ENCODE results near the gene SAMMSON. TPM values are rescaled to one million over a fixed set of nuclear protein-coding genes. Genes with fewer than 3 reads are reported as not detected.
A peak's percentile ranks its signal among the peaks of the same experiment; 100 is the strongest.

SAMMSON gene
- total RNA-seq, 2 donors from 2014 or later, result 0.42 TPM; not detected in 1

DNA sequence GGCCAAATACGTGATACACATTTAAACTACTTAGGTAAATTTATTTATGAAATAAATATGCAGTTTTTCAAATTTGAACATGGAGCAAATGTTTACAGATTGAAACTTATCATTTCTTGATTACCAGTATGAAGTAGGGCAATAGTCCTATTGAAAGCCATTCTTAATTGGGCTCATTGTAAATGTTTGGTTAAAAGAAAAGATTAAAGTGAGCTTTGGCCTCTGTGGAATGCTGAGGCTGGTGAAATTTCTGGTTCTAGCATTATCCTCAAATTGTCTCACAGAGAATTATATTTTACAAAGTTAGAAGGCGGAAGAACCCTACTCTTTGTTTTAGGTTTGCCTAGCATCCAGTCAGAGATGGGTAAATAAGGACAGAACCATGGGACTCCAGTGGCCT, 73.2 kb downstream of the SAMMSON start:
- peaks cover 4% of the 10 kb centered on the region for H3K9me3 Mint-ChIP-seq
- H3K27me3 Mint-ChIP-seq (ENCODE audit: insufficient read depth), result no peaks in the 10 kb centered on the region
- peaks cover 13% of the 10 kb centered on the region for H3K4me1 ChIP-seq (ENCODE audit: control insufficient read depth, insufficient read depth, low read length)
- H3K4me3 ChIP-seq (ENCODE audit: low read length), result peak overlapping the region; percentile 75
- H3K4me1 Mint-ChIP-seq, result peaks cover 55% of the 10 kb centered on the region
- WGBS, 2 experiments (ENCODE audit: insufficient coverage in 1 of 2, insufficient read length in 1 of 2), result 86% methylated on average over 1 of the region's 2 CpGs; no CpG with 5 or more reads in 1 of the 2 experiments
- peaks cover 6% of the 10 kb centered on the region for H3K9me3 ChIP-seq (ENCODE audit: control insufficient read depth, low read length)
- H3K27ac Mint-ChIP-seq, result no peak overlapping the region
- no peak for DNase-seq
- H3K36me3 Mint-ChIP-seq (ENCODE audit: low read depth), result peaks cover 2% of the 10 kb centered on the region
- no peaks in the 10 kb centered on the region for H3K27me3 ChIP-seq (ENCODE audit: control insufficient read depth, insufficient read depth, low read length, poor library complexity, severe bottlenecking)
- no peak overlapping the region for H3K27ac ChIP-seq (ENCODE audit: low read depth, low read length)
- H3K36me3 ChIP-seq (ENCODE audit: control insufficient read depth, insufficient read depth, low read length), result no peaks in the 10 kb centered on the region
- no peak overlapping the region for H3K4me3 Mint-ChIP-seq
- H3K9ac ChIP-seq (ENCODE audit: extremely low read depth, low read length, poor library complexity, severe bottlenecking), result no peak overlapping the region
- TF ChIP-seq, protein P1, sequence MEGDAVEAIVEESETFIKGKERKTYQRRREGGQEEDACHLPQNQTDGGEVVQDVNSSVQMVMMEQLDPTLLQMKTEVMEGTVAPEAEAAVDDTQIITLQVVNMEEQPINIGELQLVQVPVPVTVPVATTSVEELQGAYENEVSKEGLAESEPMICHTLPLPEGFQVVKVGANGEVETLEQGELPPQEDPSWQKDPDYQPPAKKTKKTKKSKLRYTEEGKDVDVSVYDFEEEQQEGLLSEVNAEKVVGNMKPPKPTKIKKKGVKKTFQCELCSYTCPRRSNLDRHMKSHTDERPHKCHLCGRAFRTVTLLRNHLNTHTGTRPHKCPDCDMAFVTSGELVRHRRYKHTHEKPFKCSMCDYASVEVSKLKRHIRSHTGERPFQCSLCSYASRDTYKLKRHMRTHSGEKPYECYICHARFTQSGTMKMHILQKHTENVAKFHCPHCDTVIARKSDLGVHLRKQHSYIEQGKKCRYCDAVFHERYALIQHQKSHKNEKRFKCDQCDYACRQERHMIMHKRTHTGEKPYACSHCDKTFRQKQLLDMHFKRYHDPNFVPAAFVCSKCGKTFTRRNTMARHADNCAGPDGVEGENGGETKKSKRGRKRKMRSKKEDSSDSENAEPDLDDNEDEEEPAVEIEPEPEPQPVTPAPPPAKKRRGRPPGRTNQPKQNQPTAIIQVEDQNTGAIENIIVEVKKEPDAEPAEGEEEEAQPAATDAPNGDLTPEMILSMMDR (conservative IDR thresholded peaks at IDR 0.05), result no peak

DNA sequence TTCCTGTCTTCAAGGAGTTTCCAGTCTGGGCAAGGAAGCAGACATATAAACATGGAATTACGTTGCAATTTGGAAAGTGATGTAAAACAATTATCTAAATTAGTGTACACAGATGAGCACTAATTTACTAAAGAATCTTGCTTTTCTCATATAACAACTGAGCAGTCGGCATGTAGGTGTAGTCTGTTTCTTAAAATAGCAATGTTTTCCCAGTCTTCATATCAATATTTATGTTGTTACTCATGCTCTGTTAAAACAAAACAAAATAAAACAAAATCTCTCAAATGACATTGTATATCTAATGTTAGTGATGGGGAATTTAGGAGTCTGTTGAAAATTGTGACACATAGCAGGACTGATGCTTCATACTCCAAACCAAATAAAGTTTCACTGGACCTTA, 75.6 kb downstream of the SAMMSON start:
- Histone ChIP-seq H3K4me1 (ENCODE audit: control insufficient read depth, insufficient read depth, low read length) (peaks cover 13% of the 10 kb centered on the region), H3K27me3 (ENCODE audit: control insufficient read depth, insufficient read depth, low read length, poor library complexity, severe bottlenecking) (no peaks in the 10 kb centered on the region), H3K9ac (ENCODE audit: extremely low read depth, low read length, poor library complexity, severe bottlenecking) (no peak overlapping the region), H3K27ac (ENCODE audit: low read depth, low read length) (no peak overlapping the region), H3K9me3 (ENCODE audit: control insufficient read depth, low read length) (peaks cover 14% of the 10 kb centered on the region), H3K4me3 (ENCODE audit: low read length) (no peak overlapping the region), H3K36me3 (ENCODE audit: control insufficient read depth, insufficient read depth, low read length) (no peaks in the 10 kb centered on the region)
- no peak for DNase-seq
- TF ChIP-seq, protein P1 (conservative IDR thresholded peaks at IDR 0.05), result no peak
- H3K4me1 Mint-ChIP-seq, result peaks cover 43% of the 10 kb centered on the region
- WGBS, 2 experiments (ENCODE audit: insufficient coverage in 1 of 2, insufficient read length in 1 of 2), result 95% methylated on average over 2 of the region's 2 CpGs; no CpG with 5 or more reads in 1 of the 2 experiments
- H3K27ac Mint-ChIP-seq, result no peak overlapping the region
- H3K36me3 Mint-ChIP-seq (ENCODE audit: low read depth), result peaks cover 9% of the 10 kb centered on the region
- H3K27me3 Mint-ChIP-seq (ENCODE audit: insufficient read depth), result no peaks in the 10 kb centered on the region
- peaks cover 14% of the 10 kb centered on the region for H3K9me3 Mint-ChIP-seq
- H3K4me3 Mint-ChIP-seq, result no peak overlapping the region

DNA sequence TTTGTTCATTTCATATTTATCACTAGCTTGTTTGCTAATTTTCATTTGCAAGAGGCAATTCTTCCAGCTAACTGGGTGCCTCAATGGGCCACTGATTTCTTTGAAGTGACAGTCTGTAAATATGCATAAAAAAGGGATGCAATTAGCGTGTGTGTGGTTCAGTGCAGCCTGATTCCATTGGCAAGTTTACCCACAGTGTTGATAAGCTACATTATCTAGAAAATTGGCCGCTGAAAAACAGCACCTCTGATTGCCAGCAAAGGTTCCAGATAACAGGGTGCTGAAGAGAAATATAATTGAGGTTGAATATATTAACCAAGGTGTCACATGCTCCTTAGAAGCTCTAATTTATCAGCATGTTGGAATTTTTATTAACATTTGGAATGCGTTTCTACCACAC, 76.9 kb downstream of the SAMMSON start:
- no peaks in the 10 kb centered on the region for H3K36me3 ChIP-seq (ENCODE audit: control insufficient read depth, insufficient read depth, low read length)
- DNase-seq, result no peak
- no peak overlapping the region for H3K27ac ChIP-seq (ENCODE audit: low read depth, low read length)
- WGBS, 2 experiments (ENCODE audit: insufficient coverage in 1 of 2, insufficient read length in 1 of 2), result 36 to 53% methylated on average over 3 of the region's 3 CpGs
- H3K27me3 Mint-ChIP-seq (ENCODE audit: insufficient read depth), result no peaks in the 10 kb centered on the region
- no peaks in the 10 kb centered on the region for H3K27me3 ChIP-seq (ENCODE audit: control insufficient read depth, insufficient read depth, low read length, poor library complexity, severe bottlenecking)
- H3K9me3 Mint-ChIP-seq, result peaks cover 22% of the 10 kb centered on the region
- no peak overlapping the region for H3K4me3 Mint-ChIP-seq
- peaks cover 14% of the 10 kb centered on the region for H3K9me3 ChIP-seq (ENCODE audit: control insufficient read depth, low read length)
- H3K4me1 Mint-ChIP-seq, result peaks cover 37% of the 10 kb centered on the region
- H3K9ac ChIP-seq (ENCODE audit: extremely low read depth, low read length, poor library complexity, severe bottlenecking), result no peak overlapping the region
- peaks cover 9% of the 10 kb centered on the region for H3K36me3 Mint-ChIP-seq (ENCODE audit: low read depth)
- no peak overlapping the region for H3K27ac Mint-ChIP-seq
- H3K4me3 ChIP-seq (ENCODE audit: low read length), result no peak overlapping the region
- TF ChIP-seq, protein P1 (conservative IDR thresholded peaks at IDR 0.05), result no peak
- H3K4me1 ChIP-seq (ENCODE audit: control insufficient read depth, insufficient read depth, low read length), result peaks cover 10% of the 10 kb centered on the region
